Large intestine (tissue), 1 donor: ENCODE measurements around the gene BCAS2. TPM values are rescaled to one million over a fixed set of nuclear protein-coding genes. Genes with fewer than 3 reads are reported as not detected.

ENCODE experiments used
- polyA plus RNA-seq: library from polyadenylated mRNA; unstranded; fragments of 120-200 nt; gene quantifications from one replicate; pipeline ENCODE4 v1.2.1, GENCODE V29; 2013

BCAS2 gene
- polyA plus RNA-seq, 1 donor, result 38.5 TPM

Other genes with a start within 250 kb of the BCAS2 start
- gene TRIM33, start 70.4 kb downstream of the BCAS2 start, polyA plus RNA-seq, result 27.2 TPM
- gene DENND2C, start 88.4 kb upstream of the BCAS2 start, polyA plus RNA-seq, result 0.99 TPM
- gene AMPD1, start 113.9 kb upstream of the BCAS2 start, polyA plus RNA-seq, result 0.13 TPM
- 49.7 TPM for gene NRAS, start 135.2 kb upstream of the BCAS2 start, polyA plus RNA-seq
- gene CSDE1, start 176.4 kb upstream of the BCAS2 start, polyA plus RNA-seq, result 331 TPM
- gene SIKE1, start 199.1 kb upstream of the BCAS2 start, polyA plus RNA-seq, result 38.8 TPM